GM19025 (cell line): ENCODE results near the gene MBOAT2.
A peak's percentile ranks its signal among the peaks of the same experiment; 100 is the strongest.
"Not testable (repeated sequence)": the region's sequence is repeated elsewhere in the genome, so short reads cannot be mapped to it uniquely, and the experiment has no call there.

Experiments
- ATAC-seq: cut with Tn5 transposase; IDR thresholded peaks from one replicate; pipeline ENCODE4 v1.9.1; 2021; ENCODE audit warnings: mild to moderate bottlenecking, low read depth, moderate library complexity; ENCODE audit not compliant: unreplicated experiment

MBOAT2 gene, protein sequence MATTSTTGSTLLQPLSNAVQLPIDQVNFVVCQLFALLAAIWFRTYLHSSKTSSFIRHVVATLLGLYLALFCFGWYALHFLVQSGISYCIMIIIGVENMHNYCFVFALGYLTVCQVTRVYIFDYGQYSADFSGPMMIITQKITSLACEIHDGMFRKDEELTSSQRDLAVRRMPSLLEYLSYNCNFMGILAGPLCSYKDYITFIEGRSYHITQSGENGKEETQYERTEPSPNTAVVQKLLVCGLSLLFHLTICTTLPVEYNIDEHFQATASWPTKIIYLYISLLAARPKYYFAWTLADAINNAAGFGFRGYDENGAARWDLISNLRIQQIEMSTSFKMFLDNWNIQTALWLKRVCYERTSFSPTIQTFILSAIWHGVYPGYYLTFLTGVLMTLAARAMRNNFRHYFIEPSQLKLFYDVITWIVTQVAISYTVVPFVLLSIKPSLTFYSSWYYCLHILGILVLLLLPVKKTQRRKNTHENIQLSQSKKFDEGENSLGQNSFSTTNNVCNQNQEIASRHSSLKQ

DNA sequence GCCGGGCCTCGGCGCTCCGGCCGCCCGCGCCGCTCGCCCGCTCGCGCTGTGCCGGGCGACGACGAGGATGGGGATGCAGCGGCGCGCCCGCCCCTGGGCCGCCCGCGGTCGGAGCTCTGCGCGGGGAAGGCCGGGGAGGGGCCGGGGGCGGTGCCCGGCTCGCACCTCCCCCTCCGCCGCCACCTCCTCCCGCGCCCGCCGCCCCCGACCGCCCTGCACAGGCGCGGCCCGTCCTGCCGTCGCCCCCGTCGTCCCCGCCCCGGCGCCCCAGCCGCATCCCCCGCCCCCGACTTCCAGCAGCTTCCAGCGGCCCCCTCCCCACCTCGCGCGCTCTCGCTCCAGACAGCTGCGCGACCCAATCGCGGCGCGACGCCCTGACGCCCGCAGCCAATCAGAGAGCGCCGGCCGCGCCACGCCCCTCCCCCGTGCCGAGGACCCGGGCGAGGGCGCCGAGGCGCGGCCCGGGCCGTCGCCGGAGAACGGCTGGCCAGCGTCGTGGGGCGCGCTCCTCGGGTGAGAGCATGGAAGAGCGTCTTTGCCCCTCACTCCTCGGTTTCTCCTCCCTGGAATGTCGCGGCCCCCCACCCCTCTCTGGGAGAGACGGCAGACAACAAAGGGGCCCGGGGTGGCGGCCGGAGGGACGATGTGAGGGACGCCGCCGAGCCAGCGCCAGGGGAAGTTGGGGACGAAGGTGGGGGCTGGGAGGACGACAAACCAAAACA lies at the start of gene MBOAT2:
Gene MBOAT2 (minus strand): TSS at position 69 of the 722 bp plus-strand sequence. CDS start 70 bp downstream, outside the sequence.
- ATAC-seq = peak; percentile 95

DNA sequence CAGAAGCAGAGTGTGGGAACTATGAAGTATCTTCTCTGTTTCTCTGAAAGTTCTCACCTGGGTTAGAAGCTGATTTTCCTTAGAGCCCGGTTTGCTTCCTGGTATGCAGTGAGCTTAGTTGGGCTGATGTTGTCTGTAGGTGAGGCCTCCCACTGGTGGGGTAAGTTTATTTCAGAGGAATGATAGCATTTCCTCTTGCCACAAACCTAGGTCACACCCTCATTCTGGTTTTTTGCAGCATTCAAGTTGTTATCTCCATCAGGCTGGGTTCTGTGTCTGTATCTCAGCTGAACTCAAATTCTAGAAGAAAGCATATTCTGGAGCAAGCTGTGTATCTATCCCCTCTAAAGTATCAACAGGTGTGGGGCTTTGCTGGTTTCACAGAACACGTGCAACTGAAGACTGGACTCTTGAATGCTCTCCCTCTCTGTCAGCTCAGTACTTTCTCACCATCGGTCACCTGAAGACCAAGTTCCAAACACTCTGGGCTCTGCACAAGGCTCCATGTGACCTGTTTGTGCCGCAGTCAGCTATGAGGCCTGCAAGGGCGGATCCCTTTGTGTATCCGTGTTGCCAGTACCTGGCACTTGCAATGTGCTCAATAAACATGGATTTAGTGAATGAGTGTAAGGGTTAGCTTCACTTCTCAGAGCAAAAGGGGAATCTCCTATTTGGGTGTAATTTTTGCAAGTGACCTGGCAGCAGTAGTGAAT lies 49.5 kb upstream of the MBOAT2 start:
- ATAC-seq = no peak

DNA sequence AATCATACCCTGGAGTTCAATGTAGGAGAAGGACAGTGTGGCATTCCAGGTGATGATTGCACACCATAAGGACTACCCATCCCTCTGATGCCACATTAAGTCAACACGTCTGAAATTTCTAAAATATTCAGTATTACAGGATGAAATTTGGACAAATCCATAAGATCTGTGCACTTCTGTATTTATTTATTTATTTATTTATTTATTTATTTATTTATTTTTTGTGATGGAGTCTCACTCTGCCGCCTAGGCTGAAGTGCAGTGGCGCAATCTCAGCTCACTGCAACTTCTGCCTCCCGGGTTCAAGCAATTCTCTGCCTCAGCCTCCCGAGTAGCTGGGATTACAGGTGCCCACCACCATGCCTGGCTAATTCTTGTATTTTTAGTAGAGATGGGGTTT lies 48.0 kb upstream of the MBOAT2 start:
- not testable (repeated sequence) for ATAC-seq

DNA sequence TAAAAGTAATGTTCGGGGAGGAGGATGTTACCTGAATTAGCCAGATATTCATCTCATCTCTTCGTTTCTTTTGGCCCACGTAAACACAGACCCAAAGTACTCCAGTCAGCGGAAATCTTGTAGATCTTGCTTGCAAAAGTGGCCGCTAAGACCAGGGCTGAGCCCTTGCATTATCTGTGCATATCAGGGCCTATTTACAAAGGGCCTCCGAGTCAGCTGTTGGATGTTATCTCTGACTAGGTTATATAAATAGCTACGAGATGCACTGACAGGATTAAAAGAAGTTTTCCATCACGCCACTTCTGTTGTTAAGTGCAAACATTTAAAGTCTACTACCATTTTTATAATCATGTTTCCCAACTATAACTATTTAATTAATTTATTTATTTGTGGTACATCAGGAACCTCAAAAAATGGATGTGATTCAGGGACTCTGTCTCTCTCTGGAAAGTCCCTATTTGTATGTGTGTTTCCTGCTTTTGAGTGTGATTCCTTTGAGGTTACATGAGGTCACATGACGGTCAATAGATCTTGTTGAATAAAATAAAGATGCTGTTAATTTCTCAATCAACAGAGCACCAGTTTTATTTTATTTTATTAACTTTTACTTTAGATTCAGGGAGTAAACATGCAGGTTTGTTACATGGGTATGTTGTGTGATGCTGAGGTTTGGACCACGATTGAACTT lies 46.8 kb upstream of the MBOAT2 start:
- no peak for ATAC-seq

DNA sequence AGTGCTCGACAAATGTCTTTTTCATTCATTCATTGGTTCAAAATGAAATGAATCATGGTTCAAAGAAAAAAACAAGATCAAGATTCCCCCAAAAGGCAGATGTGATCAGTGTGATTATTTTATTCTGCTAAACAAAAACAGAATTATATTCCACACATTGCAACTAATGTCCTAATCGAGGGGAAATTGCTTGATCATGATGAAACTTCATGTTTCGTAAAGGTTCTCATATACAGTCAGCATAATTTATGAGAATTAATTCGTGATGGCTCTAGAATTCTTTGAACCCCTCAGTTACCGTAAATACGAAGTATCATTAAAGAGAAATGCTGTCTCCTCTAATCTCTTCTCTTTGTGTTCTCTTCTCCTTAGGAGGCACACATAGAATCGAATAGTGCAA lies 42.1 kb upstream of the MBOAT2 start:
- ATAC-seq = no peak

DNA sequence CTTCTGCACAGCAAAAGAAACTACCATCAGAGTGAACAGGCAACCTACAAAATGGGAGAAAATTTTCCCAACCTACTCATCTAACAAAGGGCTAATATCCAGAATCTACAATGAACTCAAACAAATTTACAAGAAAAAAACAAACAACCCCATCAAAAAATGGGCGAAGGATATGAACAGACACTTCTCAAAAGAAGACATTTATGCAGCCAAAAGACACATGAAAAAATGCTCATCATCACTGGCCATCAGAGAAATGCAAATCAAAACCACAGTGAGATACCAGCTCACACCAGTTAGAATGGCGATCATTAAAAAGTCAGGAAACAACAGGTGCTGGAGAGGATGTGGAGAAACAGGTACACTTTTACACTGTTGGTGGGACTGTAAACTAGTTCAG lies 40.0 kb upstream of the MBOAT2 start:
- ATAC-seq = not testable (repeated sequence)

DNA sequence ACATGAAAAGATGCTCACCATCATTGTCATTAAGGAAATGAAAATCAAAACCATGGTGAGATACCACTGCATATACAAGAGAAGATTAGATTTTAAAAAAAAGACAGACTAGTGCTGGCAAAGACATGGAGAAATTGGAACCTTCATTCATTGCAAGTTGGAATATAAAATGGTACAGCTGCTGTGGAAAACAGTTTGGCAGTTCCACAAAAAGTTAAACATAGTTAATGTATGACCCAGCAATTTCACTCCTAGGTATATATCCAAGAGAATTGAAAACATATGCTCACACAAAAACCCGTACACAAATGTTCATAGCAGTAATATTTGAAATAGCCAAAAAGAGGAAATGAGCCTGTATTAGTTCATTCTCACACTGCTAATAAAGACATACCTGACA lies 33.7 kb upstream of the MBOAT2 start:
- no peak for ATAC-seq

DNA sequence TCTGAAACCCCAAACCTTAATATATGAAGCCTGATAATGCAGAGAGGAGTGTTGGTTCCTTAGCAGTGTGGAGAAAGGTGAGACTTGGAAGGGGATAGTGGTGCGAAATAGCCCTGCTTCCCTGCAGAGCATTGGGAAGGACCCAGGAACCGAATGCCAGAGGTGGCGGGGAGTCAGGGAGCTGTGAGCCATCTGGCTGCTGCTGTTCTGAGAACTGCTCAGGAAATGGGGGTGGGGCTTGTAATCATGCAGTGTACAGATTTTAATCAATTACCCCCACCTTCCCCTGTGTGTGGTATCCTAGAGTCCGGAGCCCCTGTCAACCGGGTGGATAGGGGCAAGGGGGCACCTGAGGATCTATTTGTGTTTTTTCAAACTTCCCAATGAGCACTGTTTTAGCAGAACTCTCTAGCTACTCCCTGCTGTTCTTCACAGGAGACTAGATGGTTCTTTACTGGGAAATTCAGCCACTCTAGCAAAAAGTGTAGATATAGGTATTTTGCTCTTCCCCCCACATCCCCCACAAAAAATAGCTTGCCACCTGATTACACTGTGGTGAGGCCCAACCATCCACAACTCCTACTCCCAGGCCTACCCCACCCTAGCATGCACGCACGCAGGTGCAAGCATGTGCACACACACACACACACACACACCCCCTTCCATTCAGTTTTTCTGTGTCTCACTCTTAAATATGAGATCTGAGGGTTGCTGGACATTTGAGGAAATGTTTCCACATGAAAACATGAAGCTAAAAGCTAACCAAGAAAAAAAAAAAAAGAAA lies 30.1 kb upstream of the MBOAT2 start:
- no peak for ATAC-seq

DNA sequence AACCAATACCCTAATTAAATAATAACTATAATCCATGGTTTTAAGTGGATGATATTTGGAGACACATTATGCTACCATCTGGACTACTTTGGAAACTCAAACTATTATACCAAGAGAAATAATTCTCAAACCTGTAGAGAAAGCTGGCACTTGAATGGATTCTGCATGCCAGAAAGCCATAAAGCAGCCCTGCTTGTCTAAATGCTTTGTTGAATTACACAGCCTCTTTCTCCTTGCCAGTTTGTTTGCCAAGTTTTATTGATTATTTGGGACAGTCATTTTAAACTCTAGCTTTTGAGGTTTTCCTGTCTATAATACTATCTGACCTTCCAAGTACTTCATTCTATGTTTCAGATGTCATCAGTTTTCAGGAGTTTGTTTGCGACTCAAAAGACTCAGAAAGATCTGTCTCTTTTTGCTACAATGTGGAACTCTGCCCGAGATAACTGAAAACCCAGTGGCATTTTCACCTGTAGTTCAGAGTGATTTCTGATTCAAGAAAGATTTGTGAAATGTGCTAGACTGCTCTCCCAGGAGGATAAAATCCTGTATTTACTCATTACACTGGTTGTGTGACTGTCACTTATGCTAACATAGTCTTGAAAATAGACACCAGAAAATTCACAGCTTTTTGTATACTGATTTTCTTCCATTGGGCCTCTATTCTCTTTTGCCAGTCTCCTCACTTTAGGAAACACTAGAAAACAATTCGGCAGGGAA lies 29.2 kb upstream of the MBOAT2 start:
- no peak for ATAC-seq

DNA sequence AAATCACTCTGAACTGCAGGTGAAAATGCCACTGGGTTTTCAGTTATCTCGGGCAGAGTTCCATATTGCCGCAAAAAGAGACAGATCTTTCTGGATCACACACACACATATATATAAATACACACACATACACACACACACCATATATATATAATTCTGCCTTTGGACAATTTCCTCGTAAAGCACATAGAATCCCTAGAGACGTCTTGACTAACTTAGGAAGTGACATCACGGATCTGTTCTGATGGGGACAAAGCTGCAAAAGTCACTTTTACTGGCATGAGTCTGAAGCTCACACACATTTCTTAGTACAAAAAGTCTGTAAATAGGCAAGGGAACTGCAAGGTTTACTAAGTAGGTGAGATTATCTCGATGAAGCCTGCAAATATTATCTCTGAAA lies 28.6 kb upstream of the MBOAT2 start:
- no peak for ATAC-seq

DNA sequence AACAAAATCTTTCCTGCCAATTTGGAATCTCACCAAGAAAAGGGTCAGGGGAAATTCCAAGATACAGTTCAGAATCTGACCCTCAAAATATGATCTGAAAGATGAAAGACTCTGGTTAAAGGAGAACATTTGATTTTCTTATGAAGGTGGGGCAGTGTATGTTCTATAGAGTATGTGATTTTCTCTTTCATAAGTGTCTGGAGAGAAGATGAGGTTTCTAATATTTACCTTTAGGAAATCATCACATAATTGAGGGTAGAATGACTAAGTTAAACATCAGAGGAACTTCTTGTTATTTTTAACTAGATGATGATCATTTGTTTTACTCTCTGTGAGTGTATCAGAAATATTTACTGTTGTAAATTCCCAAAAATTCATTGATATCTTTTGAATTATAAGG lies 27.8 kb upstream of the MBOAT2 start:
- no peak for ATAC-seq

DNA sequence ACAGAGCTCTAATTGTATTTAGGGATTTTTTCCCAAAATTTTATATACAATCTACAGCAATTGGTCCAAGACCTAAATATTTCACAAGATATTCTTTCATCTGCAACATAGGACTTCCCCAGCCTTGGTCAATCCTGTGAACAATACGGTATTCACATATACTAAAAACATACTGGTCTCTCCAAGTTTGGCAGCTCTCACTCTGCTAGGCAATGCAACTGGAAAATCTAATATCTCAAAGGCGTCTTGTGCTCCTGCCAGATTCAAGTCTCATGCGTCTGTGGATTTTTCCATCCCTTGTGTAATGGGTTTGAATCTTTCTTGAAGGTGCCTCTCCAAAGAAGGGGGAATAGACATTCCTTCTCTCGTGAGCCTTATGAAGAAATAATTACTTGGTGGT lies 27.4 kb upstream of the MBOAT2 start:
- ATAC-seq = no peak

DNA sequence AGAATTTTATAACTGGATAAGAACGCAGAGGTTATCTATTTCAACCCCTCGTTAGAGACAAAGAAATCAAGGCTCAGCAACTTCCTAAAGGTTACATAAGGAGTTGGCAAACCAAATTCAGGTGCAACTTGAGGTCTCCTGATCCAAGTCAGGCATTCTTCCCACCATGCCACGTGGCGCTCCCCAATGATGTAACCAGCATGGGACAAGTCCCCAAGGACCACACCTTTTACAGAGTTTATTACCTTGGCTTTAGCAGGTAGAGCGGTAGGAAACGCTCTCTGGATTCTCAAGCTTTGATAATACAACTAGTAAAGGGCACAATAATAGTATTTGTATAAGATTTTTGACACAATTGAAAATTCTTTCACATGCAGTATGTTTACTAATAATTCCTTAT lies 26.7 kb upstream of the MBOAT2 start:
- ATAC-seq = no peak

DNA sequence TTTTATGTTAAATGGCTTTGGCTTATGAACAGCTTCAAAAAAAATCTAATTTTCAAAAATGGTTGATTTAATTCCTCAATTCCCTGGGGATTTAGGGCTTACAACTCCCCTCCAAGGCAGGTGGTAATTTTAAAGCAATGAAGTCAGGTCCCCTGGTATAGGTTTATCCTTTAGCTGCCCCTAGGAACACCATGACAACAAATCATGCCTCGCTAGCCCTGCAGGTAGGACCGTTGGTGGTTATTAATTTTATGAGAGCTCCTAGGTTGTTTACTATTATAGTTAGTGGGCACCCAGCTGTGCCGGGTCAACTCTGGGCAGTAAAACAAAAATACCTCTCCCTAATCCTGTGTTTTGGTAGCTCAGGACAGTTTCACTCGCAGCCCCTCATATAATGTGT lies 26.2 kb upstream of the MBOAT2 start:
- ATAC-seq = no peak

DNA sequence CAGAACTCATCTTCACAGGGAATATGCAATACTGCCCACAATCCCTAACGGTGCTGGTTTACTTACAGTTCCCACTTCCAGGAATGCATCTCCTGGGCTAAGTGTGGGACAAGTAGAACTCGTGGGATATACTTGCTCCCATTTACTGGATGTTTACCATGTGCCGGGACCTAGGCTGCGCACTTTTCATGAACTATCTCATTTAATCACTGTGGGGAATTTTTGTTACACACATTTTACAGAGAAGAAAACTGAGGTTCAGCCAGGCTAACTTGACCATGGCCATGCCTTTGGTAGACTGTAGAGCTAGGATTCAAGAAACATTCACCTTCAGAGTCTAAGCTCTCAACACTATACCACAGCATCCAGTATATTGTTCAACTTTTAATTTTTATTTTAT lies 24.4 kb upstream of the MBOAT2 start:
- ATAC-seq = no peak

DNA sequence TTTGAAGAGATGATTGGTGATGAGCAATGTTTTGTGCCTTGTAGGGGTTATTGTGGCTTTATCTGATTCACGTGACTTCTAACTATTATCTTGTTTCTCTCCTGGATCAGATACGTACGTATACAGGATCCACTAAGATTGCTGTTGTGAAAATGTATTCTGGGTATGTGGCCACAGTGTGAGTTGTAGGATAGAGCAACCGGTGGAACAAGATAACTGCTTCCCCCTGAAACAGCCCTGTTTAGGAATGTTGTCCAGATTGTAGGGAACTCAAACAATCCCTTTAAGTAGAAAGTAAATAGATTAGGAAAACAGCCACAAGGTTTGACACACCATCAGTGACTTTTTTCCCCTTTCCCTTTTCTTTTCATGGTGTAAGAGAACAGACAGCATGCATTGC lies 22.3 kb upstream of the MBOAT2 start:
- no peak for ATAC-seq

DNA sequence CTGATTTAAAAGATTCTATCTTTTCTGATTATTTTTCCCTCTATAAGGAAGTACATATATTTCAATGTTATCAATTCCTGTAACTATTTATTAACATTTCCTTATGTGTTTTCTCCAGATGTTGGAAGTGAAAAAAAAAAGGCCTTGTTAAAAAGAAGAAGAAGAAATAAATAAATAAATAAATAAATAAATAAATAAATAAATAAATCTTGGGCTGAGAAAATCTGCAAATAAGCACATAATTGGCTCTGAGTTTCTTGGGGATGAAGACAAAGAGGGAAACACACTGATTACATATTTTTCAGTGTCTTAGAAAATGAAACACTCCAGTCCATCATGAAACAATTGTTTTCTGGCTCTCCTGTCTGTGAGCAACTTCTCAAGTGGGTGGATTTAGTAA lies 21.1 kb upstream of the MBOAT2 start:
- no peak for ATAC-seq

DNA sequence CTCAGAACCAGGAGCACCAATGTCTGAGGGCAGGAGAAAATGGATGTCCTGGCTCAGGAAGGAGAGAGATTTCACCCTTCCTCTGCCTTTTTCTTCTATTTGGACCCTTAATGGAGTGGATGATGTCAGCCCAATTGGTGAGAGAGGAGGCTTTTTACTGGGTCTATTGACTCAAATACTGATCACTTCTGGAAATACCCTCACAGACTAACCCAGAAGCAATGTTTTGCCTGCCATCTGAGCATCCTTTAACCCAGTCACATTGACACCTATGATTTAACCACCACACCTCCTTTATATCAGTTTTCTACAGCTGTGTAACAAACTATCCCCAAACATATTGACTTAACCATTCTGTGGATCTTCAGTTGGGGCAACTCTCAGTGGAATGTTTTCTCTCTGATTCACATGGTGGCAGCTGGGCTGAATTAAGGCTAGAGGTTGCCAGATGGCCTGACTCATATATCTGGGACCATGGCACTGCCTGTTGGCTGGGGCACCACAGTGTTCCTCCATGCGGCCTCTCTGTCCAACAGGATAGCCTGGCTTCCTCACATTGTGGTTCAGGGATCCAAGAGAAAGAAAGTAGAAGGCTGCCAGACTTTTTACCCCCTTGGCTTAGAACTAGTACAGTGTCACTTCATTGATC lies 18.2 kb upstream of the MBOAT2 start:
- no peak for ATAC-seq

DNA sequence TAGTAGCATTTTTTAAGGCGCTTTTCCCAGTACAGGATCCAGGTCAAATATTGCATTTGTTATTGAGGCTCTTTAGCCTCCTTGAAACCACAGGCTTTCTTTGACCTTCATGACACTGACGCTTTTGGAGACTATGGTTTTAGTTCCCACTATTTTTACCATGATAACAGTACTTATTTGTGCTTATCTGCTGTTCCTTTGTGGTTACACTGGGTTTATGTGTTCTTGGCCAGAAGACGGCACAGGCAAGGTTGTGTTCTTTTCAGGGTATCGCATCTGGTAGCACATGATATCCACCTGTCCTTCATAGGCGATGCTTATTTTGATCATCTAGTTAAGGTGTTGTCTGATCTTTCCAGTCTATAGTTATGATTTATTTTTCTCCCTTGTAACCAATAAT lies 16.8 kb upstream of the MBOAT2 start:
- no peak for ATAC-seq
